Pulmonary artery endothelial cell (primary cell): Measurements from ENCODE around the gene PEG3. TPM values are rescaled to one million over a fixed set of nuclear protein-coding genes. Genes with fewer than 3 reads are reported as not detected.

Source experiments
- DNase-seq: peaks from one replicate; pipeline ENCODE4 v3.0.0-alpha.2; 2011; ENCODE audit warnings: low read depth, low spot score
- total RNA-seq: library from RNA; depleted of rRNA; stranded (reverse); fragments of >200 nt; gene quantifications from 2 replicates; pipeline ENCODE4 v1.2.3, GENCODE V29; 2014

The PEG3 gene
- total RNA-seq, 1 donor from 2014 or later = 0.79 TPM

GRCh38 chr19:56810260-56810659, 30.3 kb downstream of the PEG3 start:
- DNase-seq = no peak

DNA sequence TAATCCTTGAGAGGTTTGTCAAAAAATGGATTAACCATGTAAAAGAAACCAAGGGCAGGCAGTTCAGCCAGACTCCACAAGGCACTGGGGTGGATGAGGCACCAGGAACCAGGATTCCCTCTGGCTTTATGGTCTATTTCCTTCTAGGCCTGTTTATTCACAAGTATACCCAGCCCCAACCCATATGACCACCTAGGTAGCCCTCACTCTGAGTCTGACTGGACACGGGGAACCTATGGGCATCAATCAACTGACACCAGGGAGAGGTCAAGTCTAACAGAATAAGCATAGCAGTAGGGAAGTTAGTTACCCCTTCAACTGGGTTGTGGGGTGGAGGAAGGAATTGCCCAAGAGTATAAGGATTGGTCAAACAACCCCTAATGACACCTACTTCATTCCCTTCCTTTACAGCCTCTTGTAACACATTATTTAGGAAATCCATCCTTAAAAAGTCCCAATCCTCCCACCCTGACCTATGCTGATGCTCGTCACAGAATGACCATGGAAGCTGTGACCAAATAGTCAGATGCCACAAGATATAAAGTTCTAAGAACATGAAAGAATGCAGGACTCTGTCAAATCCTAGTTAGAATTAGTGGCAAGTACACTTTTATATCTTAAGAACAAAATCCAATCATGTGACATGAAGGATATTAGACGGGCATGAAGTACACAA, 31.7 kb downstream of the PEG3 start:
- DNase-seq = no peak

DNA sequence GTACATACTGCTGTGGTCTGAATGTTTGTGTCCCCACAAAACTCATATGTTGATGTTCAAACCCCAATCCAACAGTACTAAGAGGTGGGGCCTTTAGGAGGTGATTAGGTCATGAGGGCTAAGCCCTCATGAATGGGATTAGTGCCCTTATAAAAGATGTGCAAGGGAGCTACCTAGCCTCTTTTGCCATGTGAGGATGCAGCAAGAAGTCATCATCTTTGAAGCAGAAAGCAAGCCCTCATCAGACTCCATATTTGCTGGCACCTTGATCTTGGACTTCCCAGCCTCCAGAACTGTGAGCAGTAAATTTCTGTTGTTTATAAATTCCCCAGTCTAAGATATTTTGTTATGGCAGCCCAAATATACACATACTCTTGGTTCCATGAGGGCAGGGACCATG, 33.9 kb downstream of the PEG3 start:
- DNase-seq = no peak

Other genes with a start within 250 kb of the PEG3 start
- 10.8 and 12.4 TPM in 2 replicates for gene ZNF71, start 245.4 kb downstream of the PEG3 start, total RNA-seq
- gene SMIM17, start 197.6 kb downstream of the PEG3 start, total RNA-seq = 0.14 and 0.26 TPM in 2 replicates
- 0.07 and 0.78 TPM in 2 replicates for gene ZNF835, start 169.0 kb downstream of the PEG3 start, total RNA-seq
- gene ZIM2, start within 50 bp of the PEG3 start, total RNA-seq = 0.46 TPM in 1 of 2 replicates, not detected in the other